HG02884 (cell line): ENCODE results near the gene NUP43.
"Not testable (repeated sequence)": the region's sequence is repeated elsewhere in the genome, so short reads cannot be mapped to it uniquely, and the experiment has no call there.

Experiments
- ATAC-seq: cut with Tn5 transposase; IDR thresholded peaks from one replicate; pipeline ENCODE4 v1.9.1; 2021; ENCODE audit warnings: mild to moderate bottlenecking, moderate library complexity; ENCODE audit not compliant: unreplicated experiment

The NUP43 gene

GRCh38 chr6:149746147-149746946 is at the start of gene NUP43:
Gene NUP43, minus strand, starts transcription at chr6:149746529. Its CDS starts 34 bp downstream, at chr6:149746495.
- ATAC-seq, result peak; percentile 53

GRCh38 chr6:149783551-149783950 is 37.2 kb upstream of the NUP43 start:
- no peak for ATAC-seq

- ATAC-seq, result no peak
Measured at GRCh38 chr6:149782337-149782736, 36.0 kb upstream of the NUP43 start.

- no peak for ATAC-seq
Measured at GRCh38 chr6:149781715-149782114, 35.4 kb upstream of the NUP43 start.

GRCh38 chr6:149779644-149779963 is 33.3 kb upstream of the NUP43 start:
- no peak for ATAC-seq

- no peak for ATAC-seq
Measured at GRCh38 chr6:149777624-149778023, 31.3 kb upstream of the NUP43 start.

- no peak for ATAC-seq
Measured at GRCh38 chr6:149771925-149772324, 25.6 kb upstream of the NUP43 start.

- ATAC-seq, result no peak
Measured at GRCh38 chr6:149771185-149771584, 24.9 kb upstream of the NUP43 start.

GRCh38 chr6:149769676-149770075 is 23.3 kb upstream of the NUP43 start:
- ATAC-seq, result no peak

- no peak for ATAC-seq
Measured at GRCh38 chr6:149766156-149766769, 19.9 kb upstream of the NUP43 start.

GRCh38 chr6:149763866-149764265 is 17.5 kb upstream of the NUP43 start:
- no peak for ATAC-seq

GRCh38 chr6:149761438-149761837 is 15.1 kb upstream of the NUP43 start:
- peak; percentile 98 for ATAC-seq

- ATAC-seq, result no peak
Measured at GRCh38 chr6:149756261-149756636, 9.9 kb upstream of the NUP43 start.

- peak; percentile 72 for ATAC-seq
Measured at GRCh38 chr6:149755300-149756260, 9.3 kb upstream of the NUP43 start.

GRCh38 chr6:149754548-149754947 is 8.2 kb upstream of the NUP43 start:
- ATAC-seq, result no peak

- not testable (repeated sequence) for ATAC-seq
Measured at GRCh38 chr6:149753374-149753637, 7.0 kb upstream of the NUP43 start.

- ATAC-seq, result no peak
Measured at GRCh38 chr6:149752600-149753373, 6.5 kb upstream of the NUP43 start.

GRCh38 chr6:149751920-149752319 is 5.6 kb upstream of the NUP43 start:
- not testable (repeated sequence) for ATAC-seq

- no peak for ATAC-seq
Measured at GRCh38 chr6:149751239-149751638, 4.9 kb upstream of the NUP43 start.

GRCh38 chr6:149750136-149750609 is 3.8 kb upstream of the NUP43 start:
- ATAC-seq, result peak; percentile 29
